OCI-LY7 (cell line): ENCODE data around the gene CD8B. TPM values are rescaled to one million over a fixed set of nuclear protein-coding genes. Genes with fewer than 3 reads are reported as not detected.
"Not testable (repeated sequence)": the region's sequence is repeated elsewhere in the genome, so short reads cannot be mapped to it uniquely, and the experiment has no call there.

Experiments used
- Bru-seq: library from RNA; stranded (reverse); fragments of 400-500 nt; gene quantifications from one replicate; lab custom pipeline; 2021; lab: Mats Ljungman, UMichigan
- BruChase-seq, 2 experiments: library from RNA; stranded (reverse); fragments of 400-500 nt; gene quantifications; one replicate each; lab custom pipeline; 2021; lab: Mats Ljungman, UMichigan
- BruUV-seq: library from RNA; stranded (reverse); fragments of 400-500 nt; replicated peaks from 2 replicates; lab custom pipeline; 2021; lab: Mats Ljungman, UMichigan
- CTCF ChIA-PET: fragments of 300-600 bp; sonication (Branson Sonifier 250); formaldehyde crosslinking; loops from one replicate; lab custom pipeline; 2022; ENCODE audit warnings: antibody characterized with exemption; ENCODE audit not compliant: unreplicated experiment; lab: Charles Lee
- POLR2A ChIA-PET: fragments of 300-600 bp; sonication (Branson Sonifier 250); formaldehyde crosslinking; loops from one replicate; lab custom pipeline; 2022; ENCODE audit warnings: antibody characterized with exemption; lab: Charles Lee
- DNase-seq: peaks from one replicate; pipeline ENCODE4 v3.0.0-alpha.2; 2015; ENCODE audit warnings: low spot score
- H2AFZ ChIP-seq: fragments of 200-600 bp; sonication (generic), shearing (Covaris generic); 2 replicates; pipeline ENCODE4 v1.6.1; 2014; ENCODE audit warnings: mild to moderate bottlenecking, antibody characterized with exemption, low read length, moderate library complexity
- H3K27ac ChIP-seq: fragments of 200-600 bp; sonication (generic); 2 replicates; pipeline ENCODE4 v1.5.1; 2014; ENCODE audit warnings: mixed run types, low read depth, mild to moderate bottlenecking, moderate library complexity, low read length, inconsistent platforms; ENCODE audit not compliant: poor library complexity, severe bottlenecking
- H3K36me3 ChIP-seq: fragments of 200-600 bp; sonication (generic); 2 replicates; pipeline ENCODE4 v1.6.1; 2014; ENCODE audit warnings: mild to moderate bottlenecking, antibody characterized with exemption, low read length, moderate library complexity, mixed read lengths; ENCODE audit not compliant: insufficient read depth
- H3K4me1 ChIP-seq: fragments of 200-600 bp; sonication (generic); 2 replicates; pipeline ENCODE4 v1.5.1; 2014; ENCODE audit warnings: mild to moderate bottlenecking, low read length; ENCODE audit not compliant: insufficient read depth, poor library complexity, severe bottlenecking
- H3K4me2 ChIP-seq: fragments of 200-600 bp; sonication (generic); 2 replicates; pipeline ENCODE4 v1.6.1; 2014; ENCODE audit warnings: mild to moderate bottlenecking, low read length
- H3K4me3 ChIP-seq: fragments of 200-600 bp; sonication (generic); 2 replicates; pipeline ENCODE4 v1.5.1; 2014; ENCODE audit warnings: mild to moderate bottlenecking, low read depth, low read length; ENCODE audit not compliant: poor library complexity, severe bottlenecking
- H3K79me2 ChIP-seq: fragments of 200-600 bp; sonication (generic); 2 replicates; pipeline ENCODE4 v1.6.1; 2016; ENCODE audit warnings: low read depth, mild to moderate bottlenecking, low read length, moderate library complexity, mixed read lengths; ENCODE audit not compliant: insufficient read depth
- H3K9me2 ChIP-seq: fragments of 200-600 bp; sonication (generic); 2 replicates; pipeline ENCODE4 v1.6.1; 2016; ENCODE audit warnings: mild to moderate bottlenecking, low read length, mixed read lengths; ENCODE audit not compliant: insufficient read depth
- H3K9me3 ChIP-seq: fragments of 200-600 bp; sonication (generic); 2 replicates; pipeline ENCODE4 v1.6.1; 2014; ENCODE audit warnings: mild to moderate bottlenecking, mixed run types, low read length, mixed read lengths
- H4K20me1 ChIP-seq: fragments of 200-600 bp; sonication (generic); 2 replicates; pipeline ENCODE4 v1.6.1; 2014; ENCODE audit warnings: mild to moderate bottlenecking, antibody characterized with exemption, low read length, moderate library complexity, mixed read lengths; ENCODE audit not compliant: insufficient read depth
- intact Hi-C: fragments of 100-400 bp; cut with micrococcal nuclease; formaldehyde crosslinking; loops from one replicate; pipeline ENCODE4 v1.10.0; 2022; ENCODE audit not compliant: unreplicated experiment
- long read RNA-seq: library from polyadenylated mRNA; stranded (forward); transcript quantifications from one replicate; pipeline ENCODE4 v2.0.0, GENCODE V29; 2022
- total RNA-seq, 2 experiments: library from RNA; depleted of rRNA in 1 of 2; stranded (reverse); fragments of >200 nt in 1 of 2; shearing (Covaris generic) in 1 of 2; gene quantifications; 2 replicates each; pipeline ENCODE4 v1.2.3, GENCODE V29; 2014 to 2022

CD8B gene
- total RNA-seq (2014; rRNA removed; shearing (Covaris generic)), result not detected in 2 replicates
- total RNA-seq (2022), result not detected in 2 replicates
- not detected for Bru-seq, nascent RNA
- not detected for BruChase-seq, experiment 1, labeled RNA remaining after a 6-hour chase
- not detected for BruChase-seq, experiment 2, labeled RNA remaining after a 2-hour chase
- long read RNA-seq, result 0 reads

DNA sequence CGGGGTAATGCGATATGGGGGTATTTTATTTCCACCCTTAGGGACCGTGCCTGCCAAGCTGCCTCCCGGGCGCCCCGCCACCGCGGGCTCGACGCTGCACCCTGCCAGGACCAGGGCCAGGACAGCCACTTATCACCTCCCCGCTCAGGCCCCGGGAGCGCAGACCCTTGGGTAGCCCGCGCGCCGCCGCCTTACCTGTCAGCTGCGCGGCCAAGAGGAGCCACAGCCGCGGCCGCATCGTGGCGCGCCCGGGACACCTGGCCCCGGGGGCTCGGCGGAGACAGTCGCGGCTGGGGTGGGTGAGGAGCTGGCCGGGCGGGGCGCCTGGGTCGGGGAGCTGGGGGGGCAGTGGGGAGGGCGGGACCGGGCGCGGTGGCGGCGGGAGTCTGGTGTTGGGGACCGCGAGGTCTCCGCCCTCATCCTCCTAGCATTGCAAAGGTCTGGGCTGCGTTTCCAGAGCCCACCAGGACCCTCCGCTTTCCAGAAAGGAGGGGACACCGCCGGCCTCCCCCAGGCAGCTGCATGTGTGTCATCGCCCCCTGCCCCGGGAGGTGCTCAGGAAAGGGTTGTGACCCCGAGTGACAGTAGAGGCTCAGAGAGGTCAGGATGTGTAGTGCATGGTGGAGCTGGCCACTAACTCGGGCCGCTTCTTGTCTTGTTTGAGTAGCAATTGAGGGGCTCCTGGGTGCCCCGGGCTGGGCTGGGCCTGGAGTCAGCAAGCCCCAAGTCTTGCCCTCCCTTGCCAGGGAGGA, at the start of gene CD8B:
Gene CD8B (minus strand): TSS at position 259 of the 752 bp plus-strand sequence. CDS start 21 bp downstream, at position 238.
- H2AFZ ChIP-seq, H3K4me2 ChIP-seq, intact Hi-C loops: not testable (repeated sequence)

DNA sequence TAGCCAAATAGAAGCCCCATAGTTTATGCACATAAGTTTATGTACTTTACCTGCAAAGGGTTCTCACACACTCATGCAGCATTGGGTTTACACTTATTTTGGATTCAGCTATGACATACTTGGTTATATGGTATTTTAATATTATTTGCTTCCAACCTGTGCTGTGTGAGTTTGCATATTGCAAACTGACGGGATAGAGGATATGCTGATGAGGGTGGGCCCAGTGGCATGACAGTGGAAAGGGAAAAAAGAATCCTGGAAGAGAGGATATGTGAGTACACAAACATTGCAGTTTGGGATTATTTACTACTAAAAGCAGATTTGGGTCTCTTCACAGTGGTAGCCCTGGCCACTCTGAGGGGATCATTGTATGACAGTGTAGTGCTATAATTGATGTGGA, 44.2 kb upstream of the CD8B start:
- H3K9me2 ChIP-seq, BruUV-seq, H3K27ac ChIP-seq, H3K4me1 ChIP-seq, H2AFZ ChIP-seq, H4K20me1 ChIP-seq, H3K79me2 ChIP-seq, H3K4me2 ChIP-seq, H3K36me3 ChIP-seq, DNase-seq, H3K9me3 ChIP-seq, POLR2A ChIA-PET, intact Hi-C loops, H3K4me3 ChIP-seq, CTCF ChIA-PET: not testable (repeated sequence)

More for the DNA sequence above, at the start of gene CD8B:
- H4K20me1 ChIP-seq, H3K79me2 ChIP-seq, BruUV-seq, H3K9me2 ChIP-seq, DNase-seq, H3K36me3 ChIP-seq, H3K4me1 ChIP-seq, H3K9me3 ChIP-seq, H3K4me3 ChIP-seq, H3K27ac ChIP-seq, POLR2A ChIA-PET, CTCF ChIA-PET: not testable (repeated sequence)

DNA sequence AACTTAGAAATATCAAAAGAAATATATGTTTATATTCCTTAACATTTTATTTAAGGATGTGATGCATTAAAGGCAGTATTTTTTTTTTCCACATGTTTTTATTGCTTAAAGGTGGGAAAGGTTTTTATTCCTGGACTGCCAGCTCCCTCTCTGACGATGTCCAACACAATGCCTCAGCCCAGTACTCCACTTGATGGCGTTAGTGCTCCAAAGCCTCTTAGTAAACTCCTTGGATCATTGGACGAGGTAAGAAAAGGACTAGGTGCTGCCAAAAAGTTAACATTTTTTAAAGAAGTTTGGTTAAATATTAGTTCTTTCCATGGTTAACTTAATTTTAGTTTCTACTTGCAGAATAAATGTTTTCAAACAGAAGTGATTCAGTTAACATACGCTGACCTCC, 39.0 kb upstream of the CD8B start:
- H2AFZ ChIP-seq, POLR2A ChIA-PET, H3K27ac ChIP-seq, DNase-seq, H3K9me3 ChIP-seq, H3K4me2 ChIP-seq, H3K36me3 ChIP-seq, H4K20me1 ChIP-seq, BruUV-seq, CTCF ChIA-PET, H3K9me2 ChIP-seq, H3K4me1 ChIP-seq, intact Hi-C loops, H3K79me2 ChIP-seq, H3K4me3 ChIP-seq: not testable (repeated sequence)

DNA sequence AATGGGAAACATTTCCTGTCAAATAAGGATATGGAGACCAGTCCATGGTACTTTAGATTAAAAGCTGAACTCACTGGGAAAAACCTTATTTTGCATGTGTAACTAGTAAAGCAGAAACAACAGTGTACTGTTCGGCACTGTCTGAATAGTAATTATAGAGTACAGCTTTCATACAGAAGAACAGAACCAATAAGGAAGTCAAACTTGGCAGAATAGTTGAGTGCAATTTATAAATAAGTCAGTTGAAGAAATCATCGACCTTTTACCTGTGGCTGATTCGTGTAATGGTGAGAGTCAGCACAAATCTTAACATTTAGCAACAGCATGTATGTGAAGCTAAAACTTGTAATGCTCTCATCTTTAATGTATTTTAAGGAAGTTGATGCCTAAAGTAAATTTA, 24.3 kb upstream of the CD8B start:
- CTCF ChIA-PET, BruUV-seq, H2AFZ ChIP-seq, H3K4me2 ChIP-seq, H3K4me1 ChIP-seq, H3K4me3 ChIP-seq, DNase-seq, intact Hi-C loops, H3K36me3 ChIP-seq, H3K9me2 ChIP-seq, H3K79me2 ChIP-seq, H3K9me3 ChIP-seq, H4K20me1 ChIP-seq, POLR2A ChIA-PET: not testable (repeated sequence)
- peak overlapping the region; percentile 43 for H3K27ac ChIP-seq

DNA sequence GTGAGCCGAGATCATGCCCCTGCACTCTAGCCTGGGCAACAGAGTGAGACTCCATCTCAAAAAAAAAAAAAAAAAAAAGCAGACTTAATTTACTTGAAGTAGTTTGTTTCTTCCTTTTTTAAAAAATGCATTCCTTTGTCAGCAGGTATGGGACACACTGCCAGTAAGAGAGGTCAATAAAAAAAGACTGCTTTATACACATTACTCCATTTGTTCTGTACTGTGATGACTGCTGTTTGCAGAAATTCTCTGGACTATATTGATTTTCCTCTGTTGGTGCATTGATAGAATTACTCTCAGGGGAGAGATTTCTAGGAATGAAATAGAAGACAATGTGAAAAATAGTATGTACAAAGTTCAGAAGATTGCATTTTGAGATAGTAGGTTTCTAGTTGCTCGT, 21.2 kb upstream of the CD8B start:
- CTCF ChIA-PET, BruUV-seq, H3K79me2 ChIP-seq, H3K36me3 ChIP-seq, H3K27ac ChIP-seq, H3K9me2 ChIP-seq, H4K20me1 ChIP-seq, H3K9me3 ChIP-seq, H3K4me3 ChIP-seq, H3K4me1 ChIP-seq, H3K4me2 ChIP-seq, H2AFZ ChIP-seq, DNase-seq, intact Hi-C loops: not testable (repeated sequence)
- POLR2A ChIA-PET, result interaction anchor here (0.6 kb wide), 1 partner anchor 1271 kb away, joined by 3 read pairs; no protein-coding TSS in a partner anchor

DNA sequence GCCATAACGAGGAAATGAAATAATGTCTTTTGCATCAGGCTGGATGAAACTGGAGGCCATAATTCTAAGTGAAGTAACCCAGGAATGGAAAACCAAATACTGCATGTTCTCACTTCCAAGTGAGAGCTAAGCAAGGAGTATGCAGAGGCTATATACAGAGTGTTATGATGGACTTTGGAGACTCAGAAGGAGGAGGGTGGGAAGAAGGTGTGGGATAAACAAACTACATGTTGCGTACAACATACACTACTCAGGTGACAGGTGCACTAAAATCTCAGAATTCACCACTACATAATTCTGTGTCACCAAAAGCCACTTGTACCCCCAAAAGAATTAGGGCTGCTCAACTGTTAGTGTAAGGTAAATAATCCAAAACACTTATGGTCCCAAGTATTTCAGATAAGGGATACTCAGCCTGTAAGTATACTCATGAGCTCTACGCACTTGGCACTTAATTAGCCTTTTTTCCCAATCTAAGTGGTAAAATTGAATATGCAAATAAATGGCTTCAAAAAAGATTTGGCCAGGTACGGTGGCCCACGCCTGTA, 20.5 kb upstream of the CD8B start:
- H4K20me1 ChIP-seq, H3K36me3 ChIP-seq, CTCF ChIA-PET, POLR2A ChIA-PET, H3K27ac ChIP-seq, H3K4me2 ChIP-seq, H3K79me2 ChIP-seq, intact Hi-C loops, DNase-seq, BruUV-seq, H3K9me2 ChIP-seq, H3K4me3 ChIP-seq, H2AFZ ChIP-seq, H3K9me3 ChIP-seq, H3K4me1 ChIP-seq: not testable (repeated sequence)
